ENCODE data around the gene MIDN. TPM values are rescaled to one million over a fixed set of nuclear protein-coding genes. Genes with fewer than 3 reads are reported as not detected.

Gene MIDN
- total RNA-seq, 1 experiment from 2014 or later = 5.8 TPM

GRCh38 chr19:1283207-1283916, 35.0 kb downstream of the MIDN start:
- DNase-seq (ENCODE audit: low read depth) = no peak
- in situ Hi-C loops (cut with HindIII; ENCODE audit: low pct_unique_long_range_greater_than_20kb, low sequenced_read_pairs) = no loop called here

- no peak for DNase-seq (ENCODE audit: low read depth)
- in situ Hi-C loops (cut with HindIII; ENCODE audit: low pct_unique_long_range_greater_than_20kb, low sequenced_read_pairs) = no loop called here
Measured at GRCh38 chr19:1283917-1284292, 35.5 kb downstream of the MIDN start.

GRCh38 chr19:1284293-1284978, 36.1 kb downstream of the MIDN start:
- DNase-seq (ENCODE audit: low read depth) = no peak
- in situ Hi-C loops (cut with HindIII; ENCODE audit: low pct_unique_long_range_greater_than_20kb, low sequenced_read_pairs) = no loop called here

GRCh38 chr19:1284979-1285736, 36.8 kb downstream of the MIDN start:
- in situ Hi-C loops (cut with HindIII; ENCODE audit: low pct_unique_long_range_greater_than_20kb, low sequenced_read_pairs) = no loop called here

GRCh38 chr19:1285737-1286360, 37.5 kb downstream of the MIDN start, which contains the start of gene EFNA2:
EFNA2 (plus strand) TSS chr19:1285873; CDS start chr19:1286169, 296 bp downstream.
- in situ Hi-C loops (cut with HindIII; ENCODE audit: low pct_unique_long_range_greater_than_20kb, low sequenced_read_pairs) = no loop called here
- DNase-seq (ENCODE audit: low read depth) = no peak

More at GRCh38 chr19:1284979-1285736, 36.8 kb downstream of the MIDN start:
- no peak for DNase-seq (ENCODE audit: low read depth)

GRCh38 chr19:1286487-1287353, 38.3 kb downstream of the MIDN start:
- no peak for DNase-seq (ENCODE audit: low read depth)
- in situ Hi-C loops (cut with HindIII; ENCODE audit: low pct_unique_long_range_greater_than_20kb, low sequenced_read_pairs) = no loop called here

- DNase-seq (ENCODE audit: low read depth) = no peak
- in situ Hi-C loops (cut with HindIII; ENCODE audit: low pct_unique_long_range_greater_than_20kb, low sequenced_read_pairs) = no loop called here
Measured at GRCh38 chr19:1287354-1288225, 39.2 kb downstream of the MIDN start.

GRCh38 chr19:1288226-1288612, 39.8 kb downstream of the MIDN start:
- no peak for DNase-seq (ENCODE audit: low read depth)
- in situ Hi-C loops (cut with HindIII; ENCODE audit: low pct_unique_long_range_greater_than_20kb, low sequenced_read_pairs) = no loop called here

- in situ Hi-C loops (cut with HindIII; ENCODE audit: low pct_unique_long_range_greater_than_20kb, low sequenced_read_pairs) = no loop called here
- no peak for DNase-seq (ENCODE audit: low read depth)
Measured at GRCh38 chr19:1288833-1289685, 40.7 kb downstream of the MIDN start.

GRCh38 chr19:1289686-1290025, 41.3 kb downstream of the MIDN start:
- no peak for DNase-seq (ENCODE audit: low read depth)
- in situ Hi-C loops (cut with HindIII; ENCODE audit: low pct_unique_long_range_greater_than_20kb, low sequenced_read_pairs) = no loop called here

GRCh38 chr19:1290196-1290702, 41.9 kb downstream of the MIDN start:
- in situ Hi-C loops (cut with HindIII; ENCODE audit: low pct_unique_long_range_greater_than_20kb, low sequenced_read_pairs) = no loop called here
- no peak for DNase-seq (ENCODE audit: low read depth)

GRCh38 chr19:1290703-1291651, 42.6 kb downstream of the MIDN start:
- in situ Hi-C loops (cut with HindIII; ENCODE audit: low pct_unique_long_range_greater_than_20kb, low sequenced_read_pairs) = no loop called here
- DNase-seq (ENCODE audit: low read depth) = no peak

- DNase-seq (ENCODE audit: low read depth) = no peak
- in situ Hi-C loops (cut with HindIII; ENCODE audit: low pct_unique_long_range_greater_than_20kb, low sequenced_read_pairs) = no loop called here
Measured at GRCh38 chr19:1291761-1292418, 43.5 kb downstream of the MIDN start.

GRCh38 chr19:1292419-1293151, 44.2 kb downstream of the MIDN start:
- in situ Hi-C loops (cut with HindIII; ENCODE audit: low pct_unique_long_range_greater_than_20kb, low sequenced_read_pairs) = no loop called here
- no peak for DNase-seq (ENCODE audit: low read depth)

All from Caki2 (cell line).